BE2C (cell line): Measurements from ENCODE around the gene ABCC6.

Experiments used
- DNase-seq: peaks from one replicate; pipeline ENCODE4 v3.0.0-alpha.2; 2020
- H3K27me3 ChIP-seq: fragments of 250-450 bp; sonication (Bioruptor Pico); 2 replicates; pipeline ENCODE4 v1.5.1; 2020; ENCODE audit warnings: mild to moderate bottlenecking
- H3K36me3 ChIP-seq: fragments of 250-450 bp; sonication (Bioruptor Pico); 2 replicates; pipeline ENCODE4 v1.5.1; 2020; ENCODE audit warnings: mild to moderate bottlenecking
- H3K4me1 ChIP-seq: fragments of 250-450 bp; sonication (Bioruptor Pico); 2 replicates; pipeline ENCODE4 v1.5.1; 2020
- H3K4me3 ChIP-seq: 2 replicates; pipeline ENCODE4 v1.5.1; 2011; ENCODE audit warnings: low read depth, low read length
- H3K9me3 ChIP-seq: fragments of 250-450 bp; sonication (Bioruptor Pico); 2 replicates; pipeline ENCODE4 v1.5.1; 2020
- CTCF ChIP-seq: IDR thresholded peaks from 2 replicates; pipeline ENCODE4 v1.5.1; 2012; ENCODE audit warnings: mild to moderate bottlenecking, low read depth, low read length

The ABCC6 gene

GRCh38 chr16:16126896-16127295 is 96.4 kb downstream of the ABCC6 start:
- Histone ChIP-seq H3K4me3 (no peak overlapping the region), H3K27me3 (no peaks in the 10 kb centered on the region), H3K9me3 (no peaks in the 10 kb centered on the region), H3K4me1 (no peaks in the 10 kb centered on the region), H3K36me3 (peaks cover 87% of the 10 kb centered on the region)
- no peak for TF ChIP-seq CTCF
- no peak for DNase-seq

- H3K4me1 ChIP-seq: peaks cover 5% of the 10 kb centered on the region
- no peak for DNase-seq
- no peak for TF ChIP-seq CTCF
- H3K27me3 ChIP-seq: no peaks in the 10 kb centered on the region
- peaks cover 89% of the 10 kb centered on the region for H3K36me3 ChIP-seq
- no peak overlapping the region for H3K4me3 ChIP-seq
- no peaks in the 10 kb centered on the region for H3K9me3 ChIP-seq
These were observed 98.3 kb downstream of the ABCC6 start for GRCh38 chr16:16124974-16125373.

- no peak overlapping the region for H3K4me3 ChIP-seq
- H3K36me3 ChIP-seq: peaks cover 87% of the 10 kb centered on the region
- peaks cover 7% of the 10 kb centered on the region for H3K4me1 ChIP-seq
- no peak for DNase-seq
- no peak for TF ChIP-seq CTCF
- no peaks in the 10 kb centered on the region for H3K9me3 ChIP-seq
- H3K27me3 ChIP-seq: no peaks in the 10 kb centered on the region
These were observed 98.9 kb downstream of the ABCC6 start for GRCh38 chr16:16124438-16124837.

- H3K9me3 ChIP-seq: no peaks in the 10 kb centered on the region
- no peaks in the 10 kb centered on the region for H3K27me3 ChIP-seq
- peaks cover 87% of the 10 kb centered on the region for H3K36me3 ChIP-seq
- DNase-seq: no peak
- no peak overlapping the region for H3K4me3 ChIP-seq
- no peak for TF ChIP-seq CTCF
- peaks cover 7% of the 10 kb centered on the region for H3K4me1 ChIP-seq
These were observed 101.0 kb downstream of the ABCC6 start for GRCh38 chr16:16122264-16122663.

- H3K36me3 ChIP-seq: peaks cover 89% of the 10 kb centered on the region
- no peaks in the 10 kb centered on the region for H3K27me3 ChIP-seq
- H3K4me1 ChIP-seq: peaks cover 7% of the 10 kb centered on the region
- no peak overlapping the region for H3K4me3 ChIP-seq
- no peak for DNase-seq
- no peak for TF ChIP-seq CTCF
- no peaks in the 10 kb centered on the region for H3K9me3 ChIP-seq
These were observed 102.0 kb downstream of the ABCC6 start for GRCh38 chr16:16121185-16121727.

GRCh38 chr16:16120382-16121184 is 102.7 kb downstream of the ABCC6 start:
- peak; percentile 58 for DNase-seq
- no peak for TF ChIP-seq CTCF
- Histone ChIP-seq H3K4me3 (no peak overlapping the region), H3K27me3 (no peaks in the 10 kb centered on the region), H3K4me1 (peaks cover 7% of the 10 kb centered on the region), H3K9me3 (no peaks in the 10 kb centered on the region), H3K36me3 (peaks cover 89% of the 10 kb centered on the region)
